LNCAP (cell line): ENCODE results near the gene HOXB3.

Experiments
- TF ChIP-seq, protein P1 (sequence below): fragments of 450-650 bp; IDR thresholded peaks from 2 replicates; pipeline ENCODE4 v1.5.1; 2017; ENCODE audit warnings: mild to moderate bottlenecking

Gene HOXB3

DNA sequence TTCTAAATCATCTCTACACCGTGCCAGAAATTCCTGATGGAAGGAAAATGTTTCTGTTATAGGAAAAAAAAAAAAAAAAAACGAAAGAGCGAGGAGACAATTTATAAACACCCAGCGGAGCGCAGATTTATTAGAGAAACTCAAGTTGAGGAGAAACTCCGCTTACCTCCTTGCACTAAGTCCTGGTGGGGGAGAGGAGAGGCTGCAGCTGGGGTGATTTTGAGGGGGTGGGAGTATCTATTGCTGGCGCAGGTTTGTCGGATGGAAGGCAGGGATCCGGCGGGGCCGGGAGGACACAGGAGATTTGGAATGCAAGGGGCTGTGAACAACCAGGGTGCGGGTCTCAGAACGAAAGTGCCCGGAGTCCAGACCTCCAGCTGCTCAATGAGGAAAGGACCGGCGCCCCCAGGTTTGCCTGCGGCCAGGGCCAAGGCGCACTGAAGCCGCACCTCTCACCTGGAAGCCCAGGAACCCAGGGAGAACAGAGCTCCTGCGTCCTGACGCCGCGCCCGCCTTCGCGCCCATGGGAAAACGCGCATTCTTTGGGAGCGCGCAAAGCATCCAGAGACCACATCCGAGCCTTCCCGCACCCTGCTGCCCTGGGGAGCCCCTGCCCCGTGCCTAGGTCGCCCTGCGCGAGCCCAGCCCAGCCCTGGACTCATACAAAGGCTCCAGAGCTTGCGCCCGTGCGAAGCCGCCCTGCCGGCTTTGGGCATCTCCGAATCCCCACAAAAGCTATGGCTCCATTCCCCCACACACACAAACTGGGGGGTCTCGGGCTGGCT, 27.6 kb upstream of the HOXB3 start:
- TF ChIP-seq, protein P1, sequence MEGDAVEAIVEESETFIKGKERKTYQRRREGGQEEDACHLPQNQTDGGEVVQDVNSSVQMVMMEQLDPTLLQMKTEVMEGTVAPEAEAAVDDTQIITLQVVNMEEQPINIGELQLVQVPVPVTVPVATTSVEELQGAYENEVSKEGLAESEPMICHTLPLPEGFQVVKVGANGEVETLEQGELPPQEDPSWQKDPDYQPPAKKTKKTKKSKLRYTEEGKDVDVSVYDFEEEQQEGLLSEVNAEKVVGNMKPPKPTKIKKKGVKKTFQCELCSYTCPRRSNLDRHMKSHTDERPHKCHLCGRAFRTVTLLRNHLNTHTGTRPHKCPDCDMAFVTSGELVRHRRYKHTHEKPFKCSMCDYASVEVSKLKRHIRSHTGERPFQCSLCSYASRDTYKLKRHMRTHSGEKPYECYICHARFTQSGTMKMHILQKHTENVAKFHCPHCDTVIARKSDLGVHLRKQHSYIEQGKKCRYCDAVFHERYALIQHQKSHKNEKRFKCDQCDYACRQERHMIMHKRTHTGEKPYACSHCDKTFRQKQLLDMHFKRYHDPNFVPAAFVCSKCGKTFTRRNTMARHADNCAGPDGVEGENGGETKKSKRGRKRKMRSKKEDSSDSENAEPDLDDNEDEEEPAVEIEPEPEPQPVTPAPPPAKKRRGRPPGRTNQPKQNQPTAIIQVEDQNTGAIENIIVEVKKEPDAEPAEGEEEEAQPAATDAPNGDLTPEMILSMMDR: no peak

GRCh38 chr17:48616717-48617470, 26.9 kb upstream of the HOXB3 start:
- TF ChIP-seq, protein P1: no peak

- TF ChIP-seq, protein P1: no peak
Measured at GRCh38 chr17:48615963-48616716, 26.1 kb upstream of the HOXB3 start.

DNA sequence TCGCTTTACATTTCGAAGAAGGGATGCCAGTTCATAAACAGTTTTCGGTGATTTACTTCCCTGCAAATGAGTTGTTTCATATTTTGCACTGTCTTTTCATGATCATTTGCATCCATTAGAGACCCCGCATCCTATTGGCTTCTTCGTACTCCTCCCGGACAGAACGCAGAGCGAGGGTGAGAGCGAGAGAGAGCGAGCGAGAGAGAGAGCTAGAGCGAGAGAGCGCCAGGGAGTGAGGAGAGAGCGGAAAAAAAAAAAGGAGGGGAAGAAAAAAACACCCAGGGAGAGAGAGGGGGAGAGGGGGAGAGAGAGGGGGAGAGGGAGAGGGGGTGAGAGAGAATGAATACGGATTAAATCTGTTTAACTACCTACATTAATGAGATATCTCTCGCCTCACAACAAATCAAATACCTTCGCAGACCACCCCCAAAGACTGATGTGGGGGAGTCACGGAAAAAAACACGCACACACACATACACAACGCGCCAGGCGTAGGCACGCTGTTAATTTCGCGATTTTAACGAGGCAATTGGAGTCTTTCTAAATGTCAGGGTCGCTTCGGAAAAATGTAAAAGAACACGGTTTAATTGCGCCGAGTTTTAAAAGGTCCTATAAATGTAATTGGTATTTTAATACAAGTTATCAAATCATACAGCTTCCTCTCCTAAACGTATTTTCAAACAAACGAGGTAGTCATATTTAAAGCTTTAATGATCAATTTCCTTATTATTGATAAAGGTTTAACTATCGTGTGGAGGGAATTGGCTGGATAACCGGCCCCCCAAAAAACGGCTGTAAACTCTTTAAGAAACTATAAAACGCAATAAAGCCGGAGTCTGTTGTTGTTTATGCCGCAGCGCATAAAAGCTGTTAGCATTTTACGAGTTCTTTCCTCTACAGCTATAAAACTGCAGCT, 25.3 kb upstream of the HOXB3 start, which contains the start of gene HOXB8:
Gene HOXB8, minus strand, starts transcription at position 246 of the 916 bp plus-strand sequence. CDS start 588 bp downstream, outside the sequence.
- TF ChIP-seq, protein P1: no peak

DNA sequence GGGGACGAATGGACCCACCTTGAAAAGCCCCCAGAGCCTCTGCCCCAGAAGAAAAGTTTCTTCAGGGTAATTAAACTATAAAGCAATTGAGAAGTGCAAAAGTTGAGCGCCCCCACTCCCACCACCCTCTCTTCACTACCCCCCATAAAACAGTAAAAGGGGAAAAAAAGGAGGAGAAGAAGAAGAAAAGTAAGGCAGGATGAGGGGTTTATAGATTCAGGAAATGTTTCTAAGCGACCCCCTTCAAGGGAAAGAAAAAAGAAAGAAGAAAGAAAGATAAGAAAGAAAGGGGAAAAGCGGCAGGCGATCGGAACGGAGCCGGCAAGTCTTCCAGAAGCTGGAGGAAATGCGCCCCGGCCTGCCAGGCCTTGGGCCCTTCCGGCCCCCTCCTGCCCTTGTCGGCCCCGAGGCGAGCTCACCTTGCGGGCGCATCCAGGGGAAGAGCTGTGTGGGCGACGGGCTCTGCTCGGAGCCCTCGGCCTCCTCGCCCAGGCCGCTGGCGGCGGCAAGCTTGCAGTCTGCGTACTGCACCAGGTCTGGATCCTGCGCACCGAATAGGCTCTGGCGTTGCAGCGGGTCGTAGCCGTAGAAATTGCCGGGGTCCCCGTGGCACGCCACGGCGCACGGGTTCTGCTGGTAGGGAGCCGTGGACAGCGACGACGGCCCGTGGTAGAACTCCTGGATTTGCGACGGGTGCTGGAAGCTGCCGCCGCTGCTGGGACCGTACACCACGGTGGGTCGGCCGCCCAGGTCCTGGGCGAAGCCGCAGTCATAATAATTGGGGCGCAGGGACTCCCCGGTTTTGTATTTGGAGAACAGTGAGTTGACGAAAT, 24.0 kb upstream of the HOXB3 start:
- TF ChIP-seq, protein P1: no peak

GRCh38 chr17:48612854-48613691, 23.0 kb upstream of the HOXB3 start:
- TF ChIP-seq, protein P1: peak; percentile 22; the same call in 1 of the 2 replicates
